Measurements from ENCODE around the gene BNIP3.

The BNIP3 gene

DNA sequence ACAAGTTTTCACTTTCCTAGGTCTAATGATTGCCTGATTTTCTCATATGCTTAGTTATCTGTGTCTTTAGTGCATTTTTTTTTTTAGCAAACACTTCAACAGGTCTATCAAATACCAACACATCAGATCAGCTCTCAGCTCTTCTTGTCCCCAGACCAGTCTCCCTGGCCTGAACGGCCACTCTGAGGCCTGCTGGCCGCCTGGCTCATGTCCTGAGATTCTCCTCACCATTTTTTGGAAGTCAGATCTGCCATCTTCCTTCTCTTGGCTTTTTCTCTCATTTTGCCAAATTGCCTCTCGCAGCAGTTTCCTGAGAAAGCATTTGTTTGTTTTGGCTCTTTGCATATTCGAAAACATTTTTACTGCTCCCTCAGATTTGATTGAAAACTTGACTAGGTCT lies 51.6 kb downstream of the BNIP3 start:
- TF ChIP-seq, protein P1, sequence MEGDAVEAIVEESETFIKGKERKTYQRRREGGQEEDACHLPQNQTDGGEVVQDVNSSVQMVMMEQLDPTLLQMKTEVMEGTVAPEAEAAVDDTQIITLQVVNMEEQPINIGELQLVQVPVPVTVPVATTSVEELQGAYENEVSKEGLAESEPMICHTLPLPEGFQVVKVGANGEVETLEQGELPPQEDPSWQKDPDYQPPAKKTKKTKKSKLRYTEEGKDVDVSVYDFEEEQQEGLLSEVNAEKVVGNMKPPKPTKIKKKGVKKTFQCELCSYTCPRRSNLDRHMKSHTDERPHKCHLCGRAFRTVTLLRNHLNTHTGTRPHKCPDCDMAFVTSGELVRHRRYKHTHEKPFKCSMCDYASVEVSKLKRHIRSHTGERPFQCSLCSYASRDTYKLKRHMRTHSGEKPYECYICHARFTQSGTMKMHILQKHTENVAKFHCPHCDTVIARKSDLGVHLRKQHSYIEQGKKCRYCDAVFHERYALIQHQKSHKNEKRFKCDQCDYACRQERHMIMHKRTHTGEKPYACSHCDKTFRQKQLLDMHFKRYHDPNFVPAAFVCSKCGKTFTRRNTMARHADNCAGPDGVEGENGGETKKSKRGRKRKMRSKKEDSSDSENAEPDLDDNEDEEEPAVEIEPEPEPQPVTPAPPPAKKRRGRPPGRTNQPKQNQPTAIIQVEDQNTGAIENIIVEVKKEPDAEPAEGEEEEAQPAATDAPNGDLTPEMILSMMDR (IDR thresholded peaks at IDR 0.05; ENCODE audit: low read length, missing control alignments), result no peak
- no peak for DNase-seq (ENCODE audit: low read depth)
- no peak overlapping the region for H3K4me3 ChIP-seq (replicated peaks; ENCODE audit: low read depth, low read length)

DNA sequence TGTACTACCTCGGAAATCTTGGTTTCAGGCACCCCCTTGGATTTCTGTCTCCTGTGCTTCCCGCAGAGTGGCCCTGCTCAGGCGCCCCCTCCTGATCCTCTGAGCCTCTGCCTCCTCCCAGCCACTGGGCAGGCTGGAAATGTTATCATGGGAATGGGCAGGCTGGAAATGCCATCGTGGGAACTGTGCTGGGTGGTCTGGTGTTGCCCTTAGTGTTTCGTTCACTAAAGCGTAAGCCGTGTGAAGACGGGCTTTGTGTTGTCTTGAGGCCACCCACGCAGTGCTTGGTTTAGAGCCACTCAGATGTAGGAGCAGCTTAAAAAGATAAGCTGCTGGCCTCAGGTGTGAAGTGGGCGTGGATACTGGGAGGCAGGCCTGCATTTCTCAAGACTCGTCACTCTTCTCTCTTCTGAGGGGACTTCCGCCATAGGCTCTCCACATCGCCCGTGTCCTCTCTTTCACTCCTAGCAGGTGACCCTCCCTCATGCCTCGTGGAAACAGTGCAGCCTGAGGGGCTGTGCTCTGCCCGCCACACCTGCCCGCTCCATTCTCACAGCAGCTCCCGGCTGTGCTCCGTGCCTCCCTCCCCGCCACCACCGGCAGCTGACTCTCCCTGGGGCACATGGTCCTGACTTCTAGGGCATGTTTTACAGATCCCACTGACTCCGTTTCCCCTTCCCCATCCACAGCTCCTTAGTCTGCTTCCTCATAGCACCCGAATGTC lies 52.4 kb downstream of the BNIP3 start:
- no peak overlapping the region for H3K4me3 ChIP-seq (replicated peaks; ENCODE audit: low read depth, low read length)
- TF ChIP-seq, protein P1 (IDR thresholded peaks at IDR 0.05; ENCODE audit: low read length, missing control alignments), result no peak
- no peak for DNase-seq (ENCODE audit: low read depth)

DNA sequence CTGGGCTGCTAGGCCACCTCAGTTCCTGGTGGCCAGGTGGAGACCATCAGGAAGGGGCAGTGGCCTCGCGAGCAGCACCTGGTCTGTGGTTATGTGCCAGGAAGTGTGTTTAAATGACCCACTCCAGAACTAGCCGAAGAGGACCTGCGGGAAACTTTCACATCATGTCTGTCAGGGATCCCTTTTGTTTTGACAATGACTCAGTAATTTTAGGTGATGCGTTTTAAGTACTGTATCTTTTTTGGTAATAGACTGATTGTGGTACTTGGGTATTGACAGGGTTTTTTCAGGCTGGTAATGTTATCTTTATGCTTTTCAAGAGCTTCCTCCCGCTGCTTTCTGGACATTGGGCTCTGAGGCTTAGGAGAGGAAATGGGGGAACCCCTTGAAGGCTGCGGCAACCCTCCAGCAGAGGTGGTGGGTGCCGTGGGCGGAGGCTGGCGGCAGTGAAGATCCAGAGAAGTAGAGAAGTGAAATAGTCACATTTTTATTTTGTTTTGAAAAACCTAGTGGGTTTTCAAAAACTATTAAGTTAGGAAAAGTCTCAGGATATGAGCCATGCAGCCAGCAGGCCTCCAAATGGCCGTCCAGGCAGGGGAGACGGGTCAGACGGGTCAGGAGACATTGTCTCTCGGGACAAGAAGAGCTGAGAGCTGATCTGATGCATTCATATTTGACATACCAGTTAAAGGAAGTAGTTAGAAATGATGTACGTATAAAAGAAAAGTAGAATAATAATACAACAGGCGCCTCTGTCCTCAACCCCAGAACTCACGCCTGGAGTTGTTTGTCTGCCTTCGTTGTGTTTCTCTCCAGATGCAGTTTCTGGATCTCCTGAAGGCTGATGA lies 53.3 kb downstream of the BNIP3 start:
- TF ChIP-seq, protein P1 (IDR thresholded peaks at IDR 0.05; ENCODE audit: low read length, missing control alignments), result no peak
- DNase-seq (ENCODE audit: low read depth), result peak; percentile 16
- H3K4me3 ChIP-seq (replicated peaks; ENCODE audit: low read depth, low read length), result no peak overlapping the region

DNA sequence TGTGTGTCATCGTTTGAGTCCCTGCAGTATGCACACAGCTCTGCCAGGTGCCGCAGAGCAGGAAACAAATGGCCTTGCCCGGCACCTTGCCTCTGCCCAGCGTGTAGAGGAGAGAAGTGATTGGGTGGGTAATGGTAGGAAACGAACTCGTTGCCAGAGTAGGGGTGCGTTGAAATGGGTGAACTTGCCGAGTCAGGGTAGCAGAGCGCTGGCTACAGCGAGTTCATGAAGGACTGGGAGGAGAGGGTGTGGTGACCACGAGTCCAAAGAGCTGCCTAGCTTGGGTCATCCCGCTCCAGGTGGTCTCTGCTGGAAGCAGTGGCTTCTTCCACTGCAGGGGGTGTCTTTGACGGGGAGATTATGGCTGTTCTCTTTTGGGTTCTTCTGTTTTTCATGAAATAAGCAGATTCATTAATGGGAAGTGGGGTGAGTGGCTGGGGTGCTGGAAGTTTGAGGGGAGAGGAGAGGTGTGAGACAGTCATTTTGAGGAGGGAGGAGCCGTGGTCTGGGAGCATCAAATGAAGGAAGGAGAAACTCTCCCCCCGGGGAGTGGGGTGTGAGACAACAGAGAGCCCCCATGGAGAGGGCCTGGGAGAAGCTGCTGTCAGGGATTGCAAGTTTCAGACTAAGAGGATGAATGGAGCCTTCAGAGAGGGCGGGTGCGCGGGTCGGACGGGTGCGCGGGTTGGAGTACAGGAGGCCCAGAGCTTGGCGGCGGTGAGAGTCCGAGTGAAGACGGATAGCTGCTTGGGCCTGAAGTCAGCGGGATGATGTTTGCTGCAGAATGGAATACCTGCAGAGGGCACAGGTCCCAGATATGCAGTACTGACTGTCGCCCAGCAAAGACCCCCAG lies 54.8 kb downstream of the BNIP3 start:
- no peak overlapping the region for H3K4me3 ChIP-seq (replicated peaks; ENCODE audit: low read depth, low read length)
- TF ChIP-seq, protein P1 (IDR thresholded peaks at IDR 0.05; ENCODE audit: low read length, missing control alignments), result no peak
- DNase-seq (ENCODE audit: low read depth), result no peak

DNA sequence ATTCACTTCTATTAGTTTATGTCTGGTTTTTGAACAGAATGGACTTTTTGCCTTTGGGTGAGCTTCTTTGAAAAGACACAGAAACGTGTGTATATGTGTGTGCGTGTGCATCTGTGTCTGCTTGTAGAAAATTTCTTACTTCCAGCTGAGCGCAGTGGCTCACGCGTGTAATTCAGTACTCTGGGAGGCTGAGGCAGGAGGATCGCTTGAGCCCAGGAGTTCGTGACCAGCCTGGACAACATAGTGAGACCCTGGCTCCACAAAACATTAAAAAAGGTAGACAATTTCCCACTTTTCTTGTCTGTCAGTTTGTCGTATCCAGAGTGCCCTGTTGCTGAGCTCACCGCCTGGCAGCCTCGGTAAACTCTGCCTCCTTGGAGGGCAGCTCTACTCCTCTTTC lies 55.5 kb downstream of the BNIP3 start:
- TF ChIP-seq, protein P1 (IDR thresholded peaks at IDR 0.05; ENCODE audit: low read length, missing control alignments), result no peak
- no peak for DNase-seq (ENCODE audit: low read depth)
- no peak overlapping the region for H3K4me3 ChIP-seq (replicated peaks; ENCODE audit: low read depth, low read length)

DNA sequence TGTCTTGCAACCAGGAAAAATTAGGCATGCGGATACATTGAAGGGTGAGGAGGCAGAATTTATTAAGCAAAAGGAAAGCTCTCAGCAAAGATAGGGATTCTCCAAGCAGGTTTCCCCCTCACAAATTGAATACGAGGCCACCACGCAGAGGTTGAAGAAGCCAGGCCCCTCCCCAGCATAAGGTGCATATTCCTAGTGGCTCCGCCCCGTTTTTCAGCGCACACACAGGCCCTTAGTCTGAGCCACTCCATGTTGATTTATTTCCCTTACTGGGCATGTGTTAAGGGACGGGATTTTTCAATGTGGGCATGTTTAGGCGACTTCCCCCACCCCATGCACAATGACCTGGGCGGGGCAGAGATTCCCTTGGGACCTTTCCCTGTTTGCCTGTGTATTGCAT lies 56.0 kb downstream of the BNIP3 start:
- no peak for DNase-seq (ENCODE audit: low read depth)
- TF ChIP-seq, protein P1 (IDR thresholded peaks at IDR 0.05; ENCODE audit: low read length, missing control alignments), result no peak
- no peak overlapping the region for H3K4me3 ChIP-seq (replicated peaks; ENCODE audit: low read depth, low read length)

Measured in fibroblast of pulmonary artery (primary cell).